ENCODE results near the gene CFLAR. TPM values are rescaled to one million over a fixed set of nuclear protein-coding genes. Genes with fewer than 3 reads are reported as not detected.

The CFLAR gene
- total RNA-seq, 1 donor from 2014 or later = 241 TPM

GRCh38 chr2:201197781-201198180, 81.8 kb downstream of the CFLAR start:
- no peak for DNase-seq (ENCODE audit: low spot score)
- Mint-ChIP-seq H3K9me3 (ENCODE audit: unreplicated experiment) (no peaks in the 10 kb centered on the region), H3K4me1 (ENCODE audit: unreplicated experiment) (peaks cover 11% of the 10 kb centered on the region), H3K27ac (ENCODE audit: unreplicated experiment) (no peak overlapping the region), H3K4me3 (ENCODE audit: unreplicated experiment) (no peak overlapping the region), H3K36me3 (ENCODE audit: low read depth, unreplicated experiment) (peaks cover 41% of the 10 kb centered on the region), H3K27me3 (ENCODE audit: unreplicated experiment) (no peaks in the 10 kb centered on the region)
- no peak for TF ChIP-seq CTCF (IDR thresholded peaks at IDR 0.05; ENCODE audit: unreplicated experiment)

- peaks cover 30% of the 10 kb centered on the region for H3K36me3 Mint-ChIP-seq (ENCODE audit: low read depth, unreplicated experiment)
- no peaks in the 10 kb centered on the region for H3K9me3 Mint-ChIP-seq (ENCODE audit: unreplicated experiment)
- H3K27ac Mint-ChIP-seq (ENCODE audit: unreplicated experiment) = no peak overlapping the region
- DNase-seq (ENCODE audit: low spot score) = no peak
- no peak for TF ChIP-seq CTCF (IDR thresholded peaks at IDR 0.05; ENCODE audit: unreplicated experiment)
- H3K4me1 Mint-ChIP-seq (ENCODE audit: unreplicated experiment) = peaks cover 18% of the 10 kb centered on the region
- no peaks in the 10 kb centered on the region for H3K27me3 Mint-ChIP-seq (ENCODE audit: unreplicated experiment)
- no peak overlapping the region for H3K4me3 Mint-ChIP-seq (ENCODE audit: unreplicated experiment)
These were observed 83.9 kb downstream of the CFLAR start for GRCh38 chr2:201199847-201200246.

GRCh38 chr2:201200345-201200744, 84.4 kb downstream of the CFLAR start:
- H3K4me1 Mint-ChIP-seq (ENCODE audit: unreplicated experiment) = peaks cover 21% of the 10 kb centered on the region
- no peak for DNase-seq (ENCODE audit: low spot score)
- peaks cover 30% of the 10 kb centered on the region for H3K36me3 Mint-ChIP-seq (ENCODE audit: low read depth, unreplicated experiment)
- H3K27me3 Mint-ChIP-seq (ENCODE audit: unreplicated experiment) = no peaks in the 10 kb centered on the region
- TF ChIP-seq CTCF (IDR thresholded peaks at IDR 0.05; ENCODE audit: unreplicated experiment) = no peak
- H3K4me3 Mint-ChIP-seq (ENCODE audit: unreplicated experiment) = no peak overlapping the region
- no peak overlapping the region for H3K27ac Mint-ChIP-seq (ENCODE audit: unreplicated experiment)
- H3K9me3 Mint-ChIP-seq (ENCODE audit: unreplicated experiment) = no peaks in the 10 kb centered on the region

GRCh38 chr2:201201371-201201770, 85.4 kb downstream of the CFLAR start:
- DNase-seq (ENCODE audit: low spot score) = no peak
- Mint-ChIP-seq H3K4me3 (ENCODE audit: unreplicated experiment) (peak overlapping the region; percentile 10), H3K9me3 (ENCODE audit: unreplicated experiment) (no peaks in the 10 kb centered on the region), H3K27me3 (ENCODE audit: unreplicated experiment) (no peaks in the 10 kb centered on the region), H3K27ac (ENCODE audit: unreplicated experiment) (no peak overlapping the region), H3K4me1 (ENCODE audit: unreplicated experiment) (peaks cover 21% of the 10 kb centered on the region), H3K36me3 (ENCODE audit: low read depth, unreplicated experiment) (peaks cover 21% of the 10 kb centered on the region)
- no peak for TF ChIP-seq CTCF (IDR thresholded peaks at IDR 0.05; ENCODE audit: unreplicated experiment)

- Mint-ChIP-seq H3K4me1 (ENCODE audit: unreplicated experiment) (peaks cover 20% of the 10 kb centered on the region), H3K27me3 (ENCODE audit: unreplicated experiment) (peaks cover 2% of the 10 kb centered on the region), H3K27ac (ENCODE audit: unreplicated experiment) (no peak overlapping the region), H3K4me3 (ENCODE audit: unreplicated experiment) (no peak overlapping the region), H3K9me3 (ENCODE audit: unreplicated experiment) (no peaks in the 10 kb centered on the region), H3K36me3 (ENCODE audit: low read depth, unreplicated experiment) (peaks cover 24% of the 10 kb centered on the region)
- DNase-seq (ENCODE audit: low spot score) = no peak
- TF ChIP-seq CTCF (IDR thresholded peaks at IDR 0.05; ENCODE audit: unreplicated experiment) = no peak
These were observed 88.1 kb downstream of the CFLAR start for GRCh38 chr2:201203916-201204654.
